SJSA1 (cell line): ENCODE data around the gene DNHD1. TPM values are rescaled to one million over a fixed set of nuclear protein-coding genes. Genes with fewer than 3 reads are reported as not detected.

Source experiments
- DNase-seq, 2 experiments: peaks; one replicate each; pipeline ENCODE4 v3.0.0-alpha.2; 2015 to 2020; ENCODE audit warnings: low spot score in 2 of 2, low read depth in 1 of 2
- H3K27ac ChIP-seq: fragments of 250-450 bp; sonication (Bioruptor Pico); 2 replicates; pipeline ENCODE4 v1.5.1; 2020; ENCODE audit warnings: mild to moderate bottlenecking, moderate library complexity
- H3K27me3 ChIP-seq: fragments of 250-450 bp; sonication (Bioruptor Pico); replicated peaks from 2 replicates; pipeline ENCODE4 v1.5.1; 2020; ENCODE audit warnings: mild to moderate bottlenecking, moderate library complexity
- H3K36me3 ChIP-seq: fragments of 250-450 bp; sonication (Bioruptor Pico); 2 replicates; pipeline ENCODE4 v1.5.1; 2020; ENCODE audit warnings: mild to moderate bottlenecking
- H3K4me1 ChIP-seq: fragments of 250-450 bp; sonication (Bioruptor Pico); replicated peaks from 2 replicates; pipeline ENCODE4 v1.6.1; 2021; ENCODE audit warnings: mild to moderate bottlenecking
- H3K4me3 ChIP-seq: fragments of 250-450 bp; sonication (Bioruptor Pico); 2 replicates; pipeline ENCODE4 v1.5.1; 2020; ENCODE audit warnings: mild to moderate bottlenecking
- H3K9me3 ChIP-seq: fragments of 250-450 bp; sonication (Bioruptor Pico); replicated peaks from 2 replicates; pipeline ENCODE4 v1.5.1; 2020; ENCODE audit warnings: mild to moderate bottlenecking
- total RNA-seq: library from RNA; depleted of rRNA; stranded (reverse); fragments of >200 nt; shearing (Covaris generic); gene quantifications from 2 replicates; pipeline ENCODE4 v1.2.3, GENCODE V29; 2014

Gene DNHD1
- total RNA-seq, 1 experiment from 2014 or later: 1.5 TPM

DNA sequence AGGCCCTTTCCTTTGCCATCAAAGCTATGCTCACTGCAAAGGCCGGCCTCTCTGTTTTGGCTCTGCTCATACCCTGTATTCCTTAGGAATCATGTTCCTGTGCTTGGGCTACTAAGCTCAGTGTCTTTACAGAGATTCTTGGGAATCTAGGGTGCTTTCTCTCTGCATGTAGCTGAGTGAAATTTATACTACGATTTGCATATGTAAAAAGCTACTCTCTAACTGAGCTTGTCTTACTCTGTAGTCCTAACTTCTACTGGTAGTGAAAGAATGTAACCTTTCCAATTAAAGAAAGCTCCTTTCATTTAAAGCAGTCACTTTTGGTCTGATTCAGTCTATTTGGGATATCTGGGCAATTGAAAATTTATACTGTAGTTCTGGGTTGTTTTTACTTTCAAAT lies 32.2 kb downstream of the DNHD1 start:
- H3K4me3 ChIP-seq: no peak overlapping the region
- no peaks in the 10 kb centered on the region for H3K4me1 ChIP-seq
- no peaks in the 10 kb centered on the region for H3K36me3 ChIP-seq
- H3K27ac ChIP-seq: no peak overlapping the region
- DNase-seq: no peak
- H3K27me3 ChIP-seq: no peaks in the 10 kb centered on the region
- no peaks in the 10 kb centered on the region for H3K9me3 ChIP-seq

GRCh38 chr11:6530848-6531247 lies 33.8 kb downstream of the DNHD1 start:
- Histone ChIP-seq H3K27me3 (no peaks in the 10 kb centered on the region), H3K4me1 (no peaks in the 10 kb centered on the region), H3K4me3 (no peak overlapping the region), H3K27ac (no peak overlapping the region), H3K9me3 (no peaks in the 10 kb centered on the region), H3K36me3 (no peaks in the 10 kb centered on the region)
- no peak for DNase-seq

DNA sequence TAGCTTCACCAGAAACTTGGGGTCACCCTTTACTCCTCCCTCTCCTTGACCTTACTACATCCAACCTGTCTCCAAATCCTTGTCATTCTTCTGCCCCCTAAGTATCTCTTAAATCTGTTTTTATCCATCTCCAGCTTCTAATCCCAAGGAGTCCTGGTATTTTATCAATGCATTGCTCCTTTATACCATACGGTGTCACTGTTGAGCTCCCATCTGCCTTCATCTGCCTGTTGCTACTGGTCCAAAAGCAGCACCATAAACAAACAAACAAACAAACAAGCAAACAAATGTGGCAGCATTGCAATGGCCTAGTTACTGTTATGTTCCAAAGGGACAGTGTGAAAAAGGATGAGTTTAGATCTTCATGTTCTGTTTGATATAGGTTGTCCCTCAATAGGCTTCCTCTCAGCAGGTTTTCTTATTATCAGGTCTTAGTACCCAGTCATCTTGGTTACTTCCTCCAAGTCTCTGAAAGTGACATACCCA lies 34.2 kb downstream of the DNHD1 start:
- Histone ChIP-seq H3K4me1 (no peaks in the 10 kb centered on the region), H3K27me3 (no peaks in the 10 kb centered on the region), H3K4me3 (no peak overlapping the region), H3K27ac (no peak overlapping the region), H3K36me3 (no peaks in the 10 kb centered on the region), H3K9me3 (no peaks in the 10 kb centered on the region)
- peak in 1 of 2 experiments; percentile 27 for DNase-seq

GRCh38 chr11:6538456-6538855 lies 41.4 kb downstream of the DNHD1 start:
- H3K4me1 ChIP-seq: no peaks in the 10 kb centered on the region
- no peaks in the 10 kb centered on the region for H3K36me3 ChIP-seq
- H3K27ac ChIP-seq: no peak overlapping the region
- no peaks in the 10 kb centered on the region for H3K9me3 ChIP-seq
- no peak overlapping the region for H3K4me3 ChIP-seq
- no peak for DNase-seq
- H3K27me3 ChIP-seq: no peaks in the 10 kb centered on the region

- Histone ChIP-seq H3K27me3 (no peaks in the 10 kb centered on the region), H3K9me3 (no peaks in the 10 kb centered on the region), H3K4me3 (no peak overlapping the region), H3K27ac (no peak overlapping the region), H3K4me1 (no peaks in the 10 kb centered on the region), H3K36me3 (no peaks in the 10 kb centered on the region)
- DNase-seq: no peak
These were observed 41.9 kb downstream of the DNHD1 start for GRCh38 chr11:6538945-6539344.

- no peak overlapping the region for H3K4me3 ChIP-seq
These were observed 42.7 kb downstream of the DNHD1 start for GRCh38 chr11:6539748-6540268.

DNA sequence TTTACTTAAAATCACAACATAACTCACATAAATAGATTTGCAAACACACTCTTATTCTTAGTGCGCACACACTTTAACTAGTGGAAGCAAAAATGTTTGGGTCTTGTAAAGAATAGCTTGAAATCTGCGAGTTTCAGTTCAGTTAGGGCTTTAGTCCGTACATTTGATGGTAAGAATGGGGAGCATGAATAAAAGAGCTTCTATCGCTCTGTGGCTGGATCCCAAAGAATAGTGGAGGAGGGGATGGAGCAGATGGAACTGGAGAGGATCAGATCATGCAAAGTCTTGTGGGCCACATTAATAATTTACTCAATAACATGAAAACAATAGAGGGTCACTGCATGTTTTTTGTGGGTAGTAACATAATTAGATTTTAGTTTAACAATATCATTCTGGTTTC lies 44.3 kb downstream of the DNHD1 start:
- Histone ChIP-seq H3K4me3 (no peak overlapping the region), H3K27me3 (no peaks in the 10 kb centered on the region), H3K36me3 (no peaks in the 10 kb centered on the region), H3K9me3 (no peaks in the 10 kb centered on the region), H3K27ac (no peak overlapping the region), H3K4me1 (no peaks in the 10 kb centered on the region)
- no peak for DNase-seq

More at GRCh38 chr11:6539748-6540268, 42.7 kb downstream of the DNHD1 start:
- H3K27me3 ChIP-seq: no peaks in the 10 kb centered on the region
- no peak for DNase-seq
- H3K9me3 ChIP-seq: no peaks in the 10 kb centered on the region
- no peaks in the 10 kb centered on the region for H3K36me3 ChIP-seq
- H3K4me1 ChIP-seq: no peaks in the 10 kb centered on the region
- H3K27ac ChIP-seq: no peak overlapping the region

- no peaks in the 10 kb centered on the region for H3K4me1 ChIP-seq
- H3K36me3 ChIP-seq: no peaks in the 10 kb centered on the region
- no peaks in the 10 kb centered on the region for H3K27me3 ChIP-seq
- no peaks in the 10 kb centered on the region for H3K9me3 ChIP-seq
- H3K27ac ChIP-seq: no peak overlapping the region
- H3K4me3 ChIP-seq: no peak overlapping the region
- no peak for DNase-seq
These were observed 45.6 kb downstream of the DNHD1 start for GRCh38 chr11:6542727-6543126.

DNA sequence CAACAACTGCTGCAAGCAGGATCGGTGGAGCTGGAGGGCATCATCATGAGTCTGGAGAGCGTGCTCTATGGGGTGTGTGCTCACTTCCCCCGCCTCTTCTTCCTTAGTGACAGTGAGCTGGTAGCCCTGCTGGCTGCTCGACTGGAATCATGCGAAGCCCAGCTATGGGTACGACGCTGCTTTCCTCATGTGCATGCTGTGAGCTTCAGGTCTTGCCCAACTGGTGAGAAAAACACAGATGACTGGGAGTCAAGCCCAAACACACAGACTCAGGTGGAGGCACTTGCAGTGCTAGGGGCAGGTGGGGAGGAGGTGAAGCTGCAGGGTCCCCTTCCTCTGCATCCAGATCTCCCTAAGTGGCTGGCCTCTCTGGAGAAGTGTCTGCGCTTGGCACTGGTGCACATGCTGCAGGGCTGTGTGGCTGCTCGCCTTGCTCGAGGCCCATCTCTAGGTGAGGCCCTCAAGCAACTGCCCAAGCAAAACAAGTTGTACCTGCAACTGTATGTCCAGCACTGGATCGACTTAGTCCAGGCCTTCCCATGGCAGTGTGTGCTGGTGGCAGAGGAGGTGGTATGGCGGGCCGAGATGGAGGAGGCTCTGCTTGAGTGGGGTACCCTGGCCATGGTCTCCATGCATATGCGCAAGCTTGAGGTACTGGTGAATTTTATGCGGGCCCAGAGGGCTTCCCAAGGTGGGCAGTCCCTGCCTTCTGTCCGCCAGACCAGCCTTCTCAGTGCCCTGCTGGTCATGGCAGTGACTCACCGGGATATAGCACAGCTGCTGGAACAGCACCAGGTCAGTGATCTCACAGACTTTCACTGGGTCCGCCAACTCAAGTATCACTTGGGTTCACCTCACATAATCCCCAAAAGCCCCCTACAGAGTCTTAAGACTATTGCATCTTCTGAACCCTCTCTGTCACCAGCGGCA lies 48.1 kb downstream of the DNHD1 start:
- DNase-seq: no peak
- Histone ChIP-seq H3K4me3 (no peak overlapping the region), H3K36me3 (no peaks in the 10 kb centered on the region), H3K27me3 (no peaks in the 10 kb centered on the region), H3K4me1 (no peaks in the 10 kb centered on the region), H3K27ac (no peak overlapping the region), H3K9me3 (no peaks in the 10 kb centered on the region)

DNA sequence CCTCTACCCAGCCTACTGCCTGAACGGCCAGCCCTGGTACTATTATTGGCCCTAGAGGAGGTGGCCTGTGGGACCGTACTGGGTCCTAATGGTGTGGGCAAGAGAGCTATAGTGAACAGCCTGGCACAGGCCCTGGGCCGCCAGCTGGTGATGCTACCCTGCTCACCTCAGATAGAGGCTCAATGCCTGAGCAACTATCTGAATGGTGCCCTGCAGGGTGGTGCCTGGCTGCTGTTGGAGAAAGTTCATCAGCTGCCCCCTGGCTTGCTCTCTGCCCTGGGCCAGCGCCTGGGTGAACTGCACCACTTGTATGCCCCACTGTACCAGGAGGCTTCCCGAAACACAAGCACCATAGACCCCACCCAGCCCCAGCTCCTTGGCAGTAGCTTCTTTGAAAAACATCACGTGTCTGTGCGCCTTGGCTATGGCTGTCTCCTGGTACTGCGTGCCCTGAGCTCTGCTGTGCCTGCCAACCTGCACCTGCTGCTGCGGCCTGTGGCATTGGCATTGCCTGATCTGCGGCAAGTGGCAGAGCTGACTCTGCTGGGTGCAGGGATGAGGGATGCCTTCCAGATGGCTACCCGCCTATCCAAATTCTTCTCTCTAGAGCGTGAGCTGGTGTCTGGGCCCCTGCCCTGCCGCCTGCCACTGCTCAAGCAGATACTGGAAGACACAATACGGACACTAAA lies 49.0 kb downstream of the DNHD1 start:
- Histone ChIP-seq H3K4me3 (no peak overlapping the region), H3K27ac (no peak overlapping the region), H3K27me3 (no peaks in the 10 kb centered on the region), H3K36me3 (no peaks in the 10 kb centered on the region), H3K9me3 (no peaks in the 10 kb centered on the region), H3K4me1 (no peaks in the 10 kb centered on the region)
- DNase-seq: no peak

DNA sequence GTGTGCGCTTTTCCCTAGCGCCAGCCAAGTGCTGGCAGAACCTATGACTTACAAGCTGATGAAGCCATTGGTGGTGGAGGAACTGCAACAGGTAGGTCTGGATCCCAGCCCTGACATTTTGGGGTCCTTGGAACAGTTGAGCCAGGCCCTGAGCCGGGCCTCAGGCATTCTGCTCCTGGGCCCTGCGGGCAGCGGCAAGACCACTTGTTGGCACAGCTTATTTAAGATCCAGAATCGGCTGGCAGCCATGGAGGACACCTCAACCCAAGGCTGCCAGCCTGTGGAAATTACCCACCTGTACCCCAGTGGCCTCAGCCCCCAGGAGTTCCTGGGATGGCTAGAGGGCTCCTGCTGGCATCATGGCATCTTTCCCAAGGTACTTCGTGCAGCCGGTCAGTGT lies 49.7 kb downstream of the DNHD1 start:
- Histone ChIP-seq H3K4me1 (no peaks in the 10 kb centered on the region), H3K27ac (no peak overlapping the region), H3K4me3 (no peak overlapping the region), H3K27me3 (no peaks in the 10 kb centered on the region), H3K36me3 (no peaks in the 10 kb centered on the region), H3K9me3 (no peaks in the 10 kb centered on the region)
- no peak for DNase-seq

- no peaks in the 10 kb centered on the region for H3K27me3 ChIP-seq
- no peaks in the 10 kb centered on the region for H3K9me3 ChIP-seq
- no peak for DNase-seq
- H3K4me3 ChIP-seq: no peak overlapping the region
- no peak overlapping the region for H3K27ac ChIP-seq
- H3K4me1 ChIP-seq: no peaks in the 10 kb centered on the region
- no peaks in the 10 kb centered on the region for H3K36me3 ChIP-seq
These were observed 50.1 kb downstream of the DNHD1 start for GRCh38 chr11:6547177-6547576.

GRCh38 chr11:6548121-6548520 lies 51.0 kb downstream of the DNHD1 start:
- Histone ChIP-seq H3K9me3 (no peaks in the 10 kb centered on the region), H3K4me1 (no peaks in the 10 kb centered on the region), H3K36me3 (no peaks in the 10 kb centered on the region), H3K4me3 (no peak overlapping the region), H3K27ac (no peak overlapping the region), H3K27me3 (no peaks in the 10 kb centered on the region)
- DNase-seq: no peak

DNA sequence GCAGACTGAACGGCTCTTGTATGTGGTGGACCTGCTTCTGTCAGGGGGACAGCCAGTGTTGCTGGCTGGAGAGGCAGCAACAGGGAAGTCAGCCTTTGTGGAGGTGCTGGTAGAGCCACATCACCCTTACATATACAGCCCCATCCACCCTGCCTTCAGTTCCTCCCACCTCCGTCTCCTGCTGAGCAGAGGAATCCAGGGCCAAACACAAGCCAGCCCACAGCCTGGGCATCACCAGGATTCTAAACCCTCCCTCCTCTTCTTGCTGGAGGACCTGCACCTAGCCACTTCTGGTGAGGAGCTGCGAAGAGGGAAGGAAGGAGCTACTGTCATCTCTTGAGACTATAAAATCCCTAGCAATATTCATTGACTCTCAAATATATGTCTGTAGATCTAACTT lies 51.6 kb downstream of the DNHD1 start:
- Histone ChIP-seq H3K27ac (no peak overlapping the region), H3K4me1 (no peaks in the 10 kb centered on the region), H3K27me3 (no peaks in the 10 kb centered on the region), H3K36me3 (no peaks in the 10 kb centered on the region), H3K9me3 (no peaks in the 10 kb centered on the region), H3K4me3 (no peak overlapping the region)
- DNase-seq: no peak
